ENCODE results near the gene LAPTM5.

The LAPTM5 gene

GRCh38 chr1:30693822-30694221 is 63.8 kb downstream of the LAPTM5 start:
- H2BK120ac ChIP-seq (ENCODE audit: low read depth, low read length), result no peak overlapping the region
- no peak for DNase-seq (ENCODE audit: low spot score)
- no peak overlapping the region for H3K27ac ChIP-seq (replicated peaks; ENCODE audit: low read length)
- no peak overlapping the region for H2AK5ac ChIP-seq (ENCODE audit: low read depth, low read length)
- no peak overlapping the region for H3K4me3 ChIP-seq (ENCODE audit: low read length in 2 of 2)
- no peaks in the 10 kb centered on the region for H3K79me1 ChIP-seq (ENCODE audit: low read depth, low read length)
- WGBS, 2 donors (ENCODE audit: extremely low coverage in 2 of 2, insufficient read length in 2 of 2, insufficient replicate concordance in 1 of 2), result no CpG with 5 or more reads among the region's 5 CpGs
- H3K23ac ChIP-seq (ENCODE audit: low read depth, low read length, poor library complexity), result no peak overlapping the region
- H4K91ac ChIP-seq (ENCODE audit: low read depth, low read length, poor library complexity), result no peak overlapping the region
- peaks cover 0 to 36% (median 0%) of the 10 kb centered on the region in 3 experiments for H3K27me3 ChIP-seq (ENCODE audit: control insufficient read depth in 3 of 3, insufficient read depth in 3 of 3, low read depth in 1 of 3, low read length in 3 of 3)
- no peak overlapping the region for H3K9ac ChIP-seq (ENCODE audit: low read depth, low read length, poor library complexity)
- H3K14ac ChIP-seq (ENCODE audit: low read length), result no peak overlapping the region
- H3K36me3 ChIP-seq (replicated peaks in 1 of 2; ENCODE audit: control insufficient read depth in 2 of 2, insufficient read depth in 2 of 2, low read length in 2 of 2), result no peaks in the 10 kb centered on the region
- H3K9me3 ChIP-seq (replicated peaks in 1 of 2; ENCODE audit: control insufficient read depth in 2 of 2, insufficient read depth in 1 of 2, low read depth in 1 of 2, low read length in 2 of 2), result no peaks in the 10 kb centered on the region
- H3K4ac ChIP-seq (ENCODE audit: low read length), result no peak overlapping the region
- no peak overlapping the region for H2AFZ ChIP-seq (ENCODE audit: low read length)
- no peak overlapping the region for H2BK5ac ChIP-seq (ENCODE audit: low read length)
- no peak overlapping the region for H2BK12ac ChIP-seq (ENCODE audit: low read length)
- no peak overlapping the region for H4K8ac ChIP-seq (ENCODE audit: low read depth, low read length)
- no peak overlapping the region for H3K4me2 ChIP-seq (ENCODE audit: insufficient read depth, low read length, poor library complexity, severe bottlenecking)
- H3K4me1 ChIP-seq (ENCODE audit: control insufficient read depth in 2 of 2, insufficient read depth in 1 of 2, low read depth in 1 of 2, low read length in 2 of 2), result peaks cover 5 to 30% of the 10 kb centered on the region in 2 donors
- H2BK15ac ChIP-seq (ENCODE audit: low read length), result no peak overlapping the region
- H3K18ac ChIP-seq (ENCODE audit: low read length), result no peak overlapping the region

DNA sequence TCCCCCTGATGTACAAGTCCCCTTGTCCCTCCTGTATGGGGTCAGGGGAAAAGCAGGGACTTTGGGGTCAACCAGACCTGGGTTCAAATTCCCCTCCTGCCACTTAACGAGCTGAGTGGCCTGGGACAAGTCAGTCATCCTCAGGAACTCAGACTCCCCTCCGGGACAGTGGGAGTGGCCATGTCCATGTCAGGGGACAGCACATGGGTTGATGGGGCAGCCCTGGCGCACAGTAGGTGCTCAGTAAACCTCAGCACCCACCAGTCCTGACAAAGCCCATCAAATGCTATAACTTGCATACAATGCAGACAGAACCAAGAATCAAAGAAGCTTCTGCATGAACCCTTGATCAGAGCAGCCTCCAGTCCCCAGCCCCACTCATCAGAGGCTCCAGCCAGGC is 64.2 kb downstream of the LAPTM5 start:
- Histone ChIP-seq H3K14ac (ENCODE audit: low read length) (peak overlapping the region; percentile 9), H3K4ac (ENCODE audit: low read length) (no peak overlapping the region), H4K91ac (ENCODE audit: low read depth, low read length, poor library complexity) (no peak overlapping the region), H2BK5ac (ENCODE audit: low read length) (no peak overlapping the region), H3K27me3 (ENCODE audit: control insufficient read depth in 3 of 3, insufficient read depth in 3 of 3, low read depth in 1 of 3, low read length in 3 of 3) (peaks cover 0 to 40% (median 0%) of the 10 kb centered on the region in 3 experiments), H3K4me3 (ENCODE audit: low read length in 2 of 2) (no peak overlapping the region), H2BK15ac (ENCODE audit: low read length) (no peak overlapping the region), H3K23ac (ENCODE audit: low read depth, low read length, poor library complexity) (no peak overlapping the region), H3K4me2 (ENCODE audit: insufficient read depth, low read length, poor library complexity, severe bottlenecking) (no peak overlapping the region), H2BK120ac (ENCODE audit: low read depth, low read length) (no peak overlapping the region), H2AK5ac (ENCODE audit: low read depth, low read length) (peak overlapping the region; percentile 33), H3K79me1 (ENCODE audit: low read depth, low read length) (no peaks in the 10 kb centered on the region), H3K9ac (ENCODE audit: low read depth, low read length, poor library complexity) (no peak overlapping the region), H3K18ac (ENCODE audit: low read length) (peak overlapping the region; percentile 46), H2BK12ac (ENCODE audit: low read length) (peak overlapping the region; percentile 46), H3K27ac (replicated peaks; ENCODE audit: low read length) (no peak overlapping the region), H2AFZ (ENCODE audit: low read length) (no peak overlapping the region), H3K9me3 (replicated peaks in 1 of 2; ENCODE audit: control insufficient read depth in 2 of 2, insufficient read depth in 1 of 2, low read depth in 1 of 2, low read length in 2 of 2) (no peaks in the 10 kb centered on the region), H3K36me3 (replicated peaks in 1 of 2; ENCODE audit: control insufficient read depth in 2 of 2, insufficient read depth in 2 of 2, low read length in 2 of 2) (no peaks in the 10 kb centered on the region), H4K8ac (ENCODE audit: low read depth, low read length) (no peak overlapping the region), H3K4me1 (ENCODE audit: control insufficient read depth in 2 of 2, insufficient read depth in 1 of 2, low read depth in 1 of 2, low read length in 2 of 2) (peaks cover 5 to 31% of the 10 kb centered on the region in 2 donors)
- no CpG with 5 or more reads among the region's 3 CpGs for WGBS, 2 donors (ENCODE audit: extremely low coverage in 2 of 2, insufficient read length in 2 of 2, insufficient replicate concordance in 1 of 2)
- DNase-seq (ENCODE audit: low spot score), result no peak

- no peak overlapping the region for H3K4me3 ChIP-seq (ENCODE audit: low read length in 2 of 2)
- no peak overlapping the region for H2AFZ ChIP-seq (ENCODE audit: low read length)
- no peak overlapping the region for H4K91ac ChIP-seq (ENCODE audit: low read depth, low read length, poor library complexity)
- DNase-seq (ENCODE audit: low spot score), result no peak
- no peak overlapping the region for H3K23ac ChIP-seq (ENCODE audit: low read depth, low read length, poor library complexity)
- no peak overlapping the region for H3K4me2 ChIP-seq (ENCODE audit: insufficient read depth, low read length, poor library complexity, severe bottlenecking)
- H4K8ac ChIP-seq (ENCODE audit: low read depth, low read length), result no peak overlapping the region
- H2BK12ac ChIP-seq (ENCODE audit: low read length), result peak overlapping the region; percentile 46
- H3K4ac ChIP-seq (ENCODE audit: low read length), result no peak overlapping the region
- H3K36me3 ChIP-seq (replicated peaks in 1 of 2; ENCODE audit: control insufficient read depth in 2 of 2, insufficient read depth in 2 of 2, low read length in 2 of 2), result no peaks in the 10 kb centered on the region
- H3K18ac ChIP-seq (ENCODE audit: low read length), result peak overlapping the region; percentile 46
- H3K4me1 ChIP-seq (ENCODE audit: control insufficient read depth in 2 of 2, insufficient read depth in 1 of 2, low read depth in 1 of 2, low read length in 2 of 2), result peaks cover 5 to 31% of the 10 kb centered on the region in 2 donors
- peak overlapping the region; percentile 9 for H3K14ac ChIP-seq (ENCODE audit: low read length)
- H3K9ac ChIP-seq (ENCODE audit: low read depth, low read length, poor library complexity), result no peak overlapping the region
- peak overlapping the region; percentile 33 for H2AK5ac ChIP-seq (ENCODE audit: low read depth, low read length)
- WGBS, 2 donors (ENCODE audit: extremely low coverage in 2 of 2, insufficient read length in 2 of 2, insufficient replicate concordance in 1 of 2), result no CpG with 5 or more reads among the region's 7 CpGs
- H2BK120ac ChIP-seq (ENCODE audit: low read depth, low read length), result no peak overlapping the region
- H2BK15ac ChIP-seq (ENCODE audit: low read length), result no peak overlapping the region
- no peak overlapping the region for H3K27ac ChIP-seq (replicated peaks; ENCODE audit: low read length)
- no peak overlapping the region for H2BK5ac ChIP-seq (ENCODE audit: low read length)
- no peaks in the 10 kb centered on the region for H3K9me3 ChIP-seq (replicated peaks in 1 of 2; ENCODE audit: control insufficient read depth in 2 of 2, insufficient read depth in 1 of 2, low read depth in 1 of 2, low read length in 2 of 2)
- no peaks in the 10 kb centered on the region for H3K79me1 ChIP-seq (ENCODE audit: low read depth, low read length)
- peaks cover 0 to 40% (median 0%) of the 10 kb centered on the region in 3 experiments for H3K27me3 ChIP-seq (ENCODE audit: control insufficient read depth in 3 of 3, insufficient read depth in 3 of 3, low read depth in 1 of 3, low read length in 3 of 3)
These were observed 64.6 kb downstream of the LAPTM5 start for GRCh38 chr1:30692948-30693301.

- H2BK120ac ChIP-seq (ENCODE audit: low read depth, low read length), result no peak overlapping the region
- no peak overlapping the region for H2BK5ac ChIP-seq (ENCODE audit: low read length)
- no peak overlapping the region for H3K4me2 ChIP-seq (ENCODE audit: insufficient read depth, low read length, poor library complexity, severe bottlenecking)
- H3K18ac ChIP-seq (ENCODE audit: low read length), result peak overlapping the region; percentile 64
- no peak overlapping the region for H4K8ac ChIP-seq (ENCODE audit: low read depth, low read length)
- H2AFZ ChIP-seq (ENCODE audit: low read length), result no peak overlapping the region
- H3K9me3 ChIP-seq (replicated peaks in 1 of 2; ENCODE audit: control insufficient read depth in 2 of 2, insufficient read depth in 1 of 2, low read depth in 1 of 2, low read length in 2 of 2), result no peaks in the 10 kb centered on the region
- H2BK15ac ChIP-seq (ENCODE audit: low read length), result peak overlapping the region; percentile 30
- H3K27me3 ChIP-seq (ENCODE audit: control insufficient read depth in 3 of 3, insufficient read depth in 3 of 3, low read depth in 1 of 3, low read length in 3 of 3), result peaks cover 0 to 41% (median 0%) of the 10 kb centered on the region in 3 experiments
- peak overlapping the region; percentile 85 for H2AK5ac ChIP-seq (ENCODE audit: low read depth, low read length)
- no CpG with 5 or more reads among the region's 7 CpGs for WGBS, 2 donors (ENCODE audit: extremely low coverage in 2 of 2, insufficient read length in 2 of 2, insufficient replicate concordance in 1 of 2)
- no peak overlapping the region for H3K27ac ChIP-seq (replicated peaks; ENCODE audit: low read length)
- peaks cover 5 to 28% of the 10 kb centered on the region in 2 donors for H3K4me1 ChIP-seq (ENCODE audit: control insufficient read depth in 2 of 2, insufficient read depth in 1 of 2, low read depth in 1 of 2, low read length in 2 of 2)
- H3K9ac ChIP-seq (ENCODE audit: low read depth, low read length, poor library complexity), result no peak overlapping the region
- H2BK12ac ChIP-seq (ENCODE audit: low read length), result no peak overlapping the region
- no peaks in the 10 kb centered on the region for H3K36me3 ChIP-seq (replicated peaks in 1 of 2; ENCODE audit: control insufficient read depth in 2 of 2, insufficient read depth in 2 of 2, low read length in 2 of 2)
- no peak overlapping the region for H4K91ac ChIP-seq (ENCODE audit: low read depth, low read length, poor library complexity)
- DNase-seq (ENCODE audit: low spot score), result no peak
- no peak overlapping the region for H3K4ac ChIP-seq (ENCODE audit: low read length)
- H3K4me3 ChIP-seq (ENCODE audit: low read length in 2 of 2), result no peak overlapping the region
- H3K79me1 ChIP-seq (ENCODE audit: low read depth, low read length), result no peaks in the 10 kb centered on the region
- H3K23ac ChIP-seq (ENCODE audit: low read depth, low read length, poor library complexity), result no peak overlapping the region
- H3K14ac ChIP-seq (ENCODE audit: low read length), result no peak overlapping the region
These were observed 65.2 kb downstream of the LAPTM5 start for GRCh38 chr1:30692201-30692947.

Data from neuronal stem cell (in vitro differentiated cells).